ENCODE results near the gene HTR3D.
A peak's percentile ranks its signal among the peaks of the same experiment; 100 is the strongest.

Gene HTR3D

GRCh38 chr3:184031187-184031792 lies at the start of gene HTR3D:
Gene HTR3D, plus strand, starts transcription at chr3:184031742. Its CDS starts 0 bp downstream, at chr3:184031742.
- Mint-ChIP-seq H3K4me1 (no peaks in the 10 kb centered on the region), H3K4me3 (no peak within 1 kb of the TSS), H3K36me3 (no peaks in the 10 kb centered on the region), H3K9me3 (no peaks in the 10 kb centered on the region), H3K27me3 (peaks cover 3 to 12% of the 10 kb centered on the region in 2 donors), H3K27ac (no peak within 1 kb of the TSS)
- ATAC-seq (replicated peaks) (no peak), DNase-seq (no peak)

GRCh38 chr3:183981990-183982644 lies 49.4 kb upstream of the HTR3D start:
- no peak for ATAC-seq (replicated peaks)
- no peaks in the 10 kb centered on the region for H3K27me3 Mint-ChIP-seq

GRCh38 chr3:183984127-183984740 lies 47.3 kb upstream of the HTR3D start:
- Mint-ChIP-seq H3K9me3 (no peaks in the 10 kb centered on the region), H3K27ac (peak overlapping the region; percentile 31), H3K36me3 (peaks cover 27 to 52% of the 10 kb centered on the region in 2 donors), H3K4me3 (no peak overlapping the region), H3K27me3 (no peaks in the 10 kb centered on the region), H3K4me1 (peaks cover 0 to 3% of the 10 kb centered on the region in 2 donors)
- ATAC-seq (replicated peaks) (no peak), DNase-seq (no peak)

More at GRCh38 chr3:183981990-183982644, 49.4 kb upstream of the HTR3D start:
- Mint-ChIP-seq H3K4me1 (peaks cover 0 to 3% of the 10 kb centered on the region in 2 donors), H3K4me3 (no peak overlapping the region), H3K9me3 (no peaks in the 10 kb centered on the region), H3K27ac (no peak overlapping the region), H3K36me3 (peaks cover 22 to 43% of the 10 kb centered on the region in 2 donors)
- DNase-seq: no peak

GRCh38 chr3:183984749-183985729 lies 46.5 kb upstream of the HTR3D start:
- H3K27ac Mint-ChIP-seq: no peak overlapping the region
- H3K36me3 Mint-ChIP-seq: peaks cover 27 to 52% of the 10 kb centered on the region in 2 donors
- H3K9me3 Mint-ChIP-seq: no peaks in the 10 kb centered on the region
- DNase-seq: no peak
- H3K4me1 Mint-ChIP-seq: peaks cover 0 to 3% of the 10 kb centered on the region in 2 donors
- ATAC-seq (replicated peaks): no peak
- no peaks in the 10 kb centered on the region for H3K27me3 Mint-ChIP-seq
- no peak overlapping the region for H3K4me3 Mint-ChIP-seq

- ATAC-seq (replicated peaks) (no peak), DNase-seq (no peak)
- H3K36me3 Mint-ChIP-seq: peaks cover 22 to 46% of the 10 kb centered on the region in 2 donors
- no peaks in the 10 kb centered on the region for H3K9me3 Mint-ChIP-seq
- H3K4me3 Mint-ChIP-seq: no peak overlapping the region
- H3K4me1 Mint-ChIP-seq: peaks cover 0 to 3% of the 10 kb centered on the region in 2 donors
- H3K27me3 Mint-ChIP-seq: no peaks in the 10 kb centered on the region
- H3K27ac Mint-ChIP-seq: no peak overlapping the region
Observed at GRCh38 chr3:183987000-183987600, 44.4 kb upstream of the HTR3D start.

GRCh38 chr3:183988216-183988790 lies 43.2 kb upstream of the HTR3D start:
- H3K27ac Mint-ChIP-seq: no peak overlapping the region
- H3K4me3 Mint-ChIP-seq: no peak overlapping the region
- peaks cover 0 to 3% of the 10 kb centered on the region in 2 donors for H3K4me1 Mint-ChIP-seq
- H3K27me3 Mint-ChIP-seq: no peaks in the 10 kb centered on the region
- DNase-seq: no peak
- no peaks in the 10 kb centered on the region for H3K9me3 Mint-ChIP-seq
- peaks cover 17 to 35% of the 10 kb centered on the region in 2 donors for H3K36me3 Mint-ChIP-seq
- no peak for ATAC-seq (replicated peaks)

- Mint-ChIP-seq H3K9me3 (no peaks in the 10 kb centered on the region), H3K27me3 (no peaks in the 10 kb centered on the region), H3K4me3 (no peak overlapping the region), H3K36me3 (peaks cover 15 to 23% of the 10 kb centered on the region in 2 donors), H3K4me1 (no peaks in the 10 kb centered on the region), H3K27ac (no peak overlapping the region)
- DNase-seq (no peak), ATAC-seq (replicated peaks) (no peak)
Observed at GRCh38 chr3:183991403-183991802, 40.1 kb upstream of the HTR3D start.

- ATAC-seq (replicated peaks) (no peak), DNase-seq (no peak)
- H3K36me3 Mint-ChIP-seq: peaks cover 6 to 11% of the 10 kb centered on the region in 2 donors
- no peaks in the 10 kb centered on the region for H3K27me3 Mint-ChIP-seq
- no peak overlapping the region for H3K4me3 Mint-ChIP-seq
- H3K4me1 Mint-ChIP-seq: peaks cover 9 to 22% of the 10 kb centered on the region in 2 donors
- no peak overlapping the region for H3K27ac Mint-ChIP-seq
- H3K9me3 Mint-ChIP-seq: no peaks in the 10 kb centered on the region
Observed at GRCh38 chr3:184001761-184002160, 29.8 kb upstream of the HTR3D start.

GRCh38 chr3:184002469-184002868 lies 29.1 kb upstream of the HTR3D start:
- no peaks in the 10 kb centered on the region for H3K9me3 Mint-ChIP-seq
- no peak overlapping the region for H3K27ac Mint-ChIP-seq
- peaks cover 6 to 11% of the 10 kb centered on the region in 2 donors for H3K36me3 Mint-ChIP-seq
- H3K4me1 Mint-ChIP-seq: peaks cover 12 to 29% of the 10 kb centered on the region in 2 donors
- DNase-seq: no peak
- H3K4me3 Mint-ChIP-seq: no peak overlapping the region
- ATAC-seq (replicated peaks): no peak
- H3K27me3 Mint-ChIP-seq: no peaks in the 10 kb centered on the region

GRCh38 chr3:184003187-184003967 lies 28.2 kb upstream of the HTR3D start:
- no peaks in the 10 kb centered on the region for H3K9me3 Mint-ChIP-seq
- ATAC-seq (replicated peaks) (no peak), DNase-seq (no peak)
- H3K36me3 Mint-ChIP-seq: peaks cover 9 to 15% of the 10 kb centered on the region in 2 donors
- peaks cover 18 to 38% of the 10 kb centered on the region in 2 donors for H3K4me1 Mint-ChIP-seq
- no peak overlapping the region for H3K4me3 Mint-ChIP-seq
- no peak overlapping the region for H3K27ac Mint-ChIP-seq
- H3K27me3 Mint-ChIP-seq: no peaks in the 10 kb centered on the region

- Mint-ChIP-seq H3K27me3 (no peaks in the 10 kb centered on the region), H3K36me3 (peaks cover 9 to 16% of the 10 kb centered on the region in 2 donors)
Observed at GRCh38 chr3:184004476-184004875, 27.1 kb upstream of the HTR3D start.

GRCh38 chr3:184005941-184006507 lies 25.5 kb upstream of the HTR3D start:
- peak; percentile 43 for DNase-seq

More at GRCh38 chr3:184004476-184004875, 27.1 kb upstream of the HTR3D start:
- no peak for DNase-seq
- no peak for ATAC-seq (replicated peaks)
- Mint-ChIP-seq H3K9me3 (no peaks in the 10 kb centered on the region), H3K4me3 (no peak overlapping the region), H3K27ac (no peak overlapping the region), H3K4me1 (peaks cover 20 to 44% of the 10 kb centered on the region in 2 donors)

More at GRCh38 chr3:184005941-184006507, 25.5 kb upstream of the HTR3D start:
- Mint-ChIP-seq H3K4me1 (peaks cover 20 to 44% of the 10 kb centered on the region in 2 donors), H3K27ac (peak overlapping the region; percentile 95), H3K4me3 (peak overlapping the region; percentile 81 to 82), H3K9me3 (no peaks in the 10 kb centered on the region), H3K36me3 (peaks cover 13 to 22% of the 10 kb centered on the region in 2 donors), H3K27me3 (no peaks in the 10 kb centered on the region)
- peak; percentile 87 to 91 for ATAC-seq (replicated peaks)

Measured in stimulated activated naive B cell treated with anti-CD40 and anti-IgM and Interleukin-4, amounts not matched to agents 10 μg/mL and 1 μg/mL and 100 μg/mL, for 72 hours (primary cell).